ENCODE results near the gene RAB3C. TPM values are rescaled to one million over a fixed set of nuclear protein-coding genes. Genes with fewer than 3 reads are reported as not detected.

Gene RAB3C
- total RNA-seq, 2 donors from 2014 or later = 2.3 to 45.2 TPM

- ATAC-seq = no peak
- no peak for DNase-seq
- Histone ChIP-seq H3K27me3 (no peaks in the 10 kb centered on the region), H3K27ac (no peak overlapping the region), H3K9me3 (no peaks in the 10 kb centered on the region), H3K4me1 (no peaks in the 10 kb centered on the region), H3K36me3 (replicated peaks in 1 of 2; ENCODE audit: insufficient read depth in 1 of 2, low read depth in 2 of 2) (no peaks in the 10 kb centered on the region), H3K4me3 (no peak overlapping the region)
- WGBS, 2 donors = 72 to 77% methylated on average over 2 of the region's 2 CpGs
- intact Hi-C loops (cut with DNase I) = no loop called here
- TF ChIP-seq CTCF (IDR thresholded peaks at IDR 0.05) (no peak), POLR2A (IDR thresholded peaks at IDR 0.05) (no peak)
These were observed 242.6 kb downstream of the RAB3C start for GRCh38 chr5:58825441-58825840.

- intact Hi-C loops (cut with DNase I) = no loop called here
- Histone ChIP-seq H3K27me3 (no peaks in the 10 kb centered on the region), H3K27ac (no peak overlapping the region), H3K4me1 (no peaks in the 10 kb centered on the region), H3K9me3 (no peaks in the 10 kb centered on the region), H3K36me3 (replicated peaks in 1 of 2; ENCODE audit: insufficient read depth in 1 of 2, low read depth in 2 of 2) (no peaks in the 10 kb centered on the region), H3K4me3 (no peak overlapping the region)
- TF ChIP-seq POLR2A (IDR thresholded peaks at IDR 0.05) = no peak
- TF ChIP-seq CTCF (IDR thresholded peaks at IDR 0.05) = no peak
- DNase-seq (no peak), ATAC-seq (no peak)
- 70 to 74% methylated on average over 3 of the region's 3 CpGs for WGBS, 2 donors
These were observed 243.0 kb downstream of the RAB3C start for GRCh38 chr5:58825899-58826298.

- DNase-seq (no peak), ATAC-seq (no peak)
- H3K4me3 ChIP-seq = no peak overlapping the region
- no peaks in the 10 kb centered on the region for H3K27me3 ChIP-seq
- H3K9me3 ChIP-seq = no peaks in the 10 kb centered on the region
- H3K27ac ChIP-seq = no peak overlapping the region
- H3K36me3 ChIP-seq (replicated peaks in 1 of 2; ENCODE audit: insufficient read depth in 1 of 2, low read depth in 2 of 2) = no peaks in the 10 kb centered on the region
- 22 to 28% methylated on average over 2 of the region's 2 CpGs for WGBS, 2 donors
- H3K4me1 ChIP-seq = no peaks in the 10 kb centered on the region
- TF ChIP-seq CTCF (IDR thresholded peaks at IDR 0.05) = no peak
- no peak for TF ChIP-seq POLR2A (IDR thresholded peaks at IDR 0.05)
- intact Hi-C loops (cut with DNase I) = no loop called here
These were observed 244.6 kb downstream of the RAB3C start for GRCh38 chr5:58827463-58827862.

- WGBS, 2 donors = 88 to 92% methylated on average over 4 of the region's 4 CpGs
- no peaks in the 10 kb centered on the region for H3K9me3 ChIP-seq
- H3K27ac ChIP-seq = no peak overlapping the region
- no peak overlapping the region for H3K4me3 ChIP-seq
- H3K36me3 ChIP-seq (replicated peaks in 1 of 2; ENCODE audit: insufficient read depth in 1 of 2, low read depth in 2 of 2) = no peaks in the 10 kb centered on the region
- no peaks in the 10 kb centered on the region for H3K4me1 ChIP-seq
- DNase-seq (no peak), ATAC-seq (no peak)
- TF ChIP-seq POLR2A (IDR thresholded peaks at IDR 0.05) (no peak), CTCF (IDR thresholded peaks at IDR 0.05) (no peak)
- no peaks in the 10 kb centered on the region for H3K27me3 ChIP-seq
- intact Hi-C loops (cut with DNase I) = no loop called here
These were observed 245.4 kb downstream of the RAB3C start for GRCh38 chr5:58828258-58828657.

All from body of pancreas (tissue), 4 donors.